AG04449 (cell line): Measurements from ENCODE around the gene PHF23.

Experiments used
- CTCF ChIA-PET: fragments of 350-600 bp; formaldehyde crosslinking; extraction: SDS; loops from one replicate; lab custom pipeline; 2021; ENCODE audit warnings: antibody characterized with exemption; lab: Yijun Ruan, JAX
- POLR2A ChIA-PET: fragments of 400-600, 350-600 bp; formaldehyde crosslinking; extraction: SDS; loops from one replicate; lab custom pipeline; 2020; ENCODE audit warnings: antibody characterized with exemption, inconsistent platforms; lab: Yijun Ruan, JAX
- DNase-seq: peaks from one replicate; pipeline ENCODE4 v3.0.0-alpha.2; 2010; ENCODE audit warnings: low read depth, low spot score
- H3K4me3 ChIP-seq: 2 replicates; pipeline ENCODE4 v1.5.1; 2011; ENCODE audit warnings: low read depth, mild to moderate bottlenecking, control low read depth, low read length
- CTCF ChIP-seq: IDR thresholded peaks from one replicate; pipeline ENCODE4 v1.5.1; 2011; ENCODE audit warnings: mild to moderate bottlenecking, moderate library complexity, low read length, control low read depth, inconsistent platforms; ENCODE audit not compliant: insufficient read depth; ENCODE audit errors: missing control alignments

Gene PHF23

DNA sequence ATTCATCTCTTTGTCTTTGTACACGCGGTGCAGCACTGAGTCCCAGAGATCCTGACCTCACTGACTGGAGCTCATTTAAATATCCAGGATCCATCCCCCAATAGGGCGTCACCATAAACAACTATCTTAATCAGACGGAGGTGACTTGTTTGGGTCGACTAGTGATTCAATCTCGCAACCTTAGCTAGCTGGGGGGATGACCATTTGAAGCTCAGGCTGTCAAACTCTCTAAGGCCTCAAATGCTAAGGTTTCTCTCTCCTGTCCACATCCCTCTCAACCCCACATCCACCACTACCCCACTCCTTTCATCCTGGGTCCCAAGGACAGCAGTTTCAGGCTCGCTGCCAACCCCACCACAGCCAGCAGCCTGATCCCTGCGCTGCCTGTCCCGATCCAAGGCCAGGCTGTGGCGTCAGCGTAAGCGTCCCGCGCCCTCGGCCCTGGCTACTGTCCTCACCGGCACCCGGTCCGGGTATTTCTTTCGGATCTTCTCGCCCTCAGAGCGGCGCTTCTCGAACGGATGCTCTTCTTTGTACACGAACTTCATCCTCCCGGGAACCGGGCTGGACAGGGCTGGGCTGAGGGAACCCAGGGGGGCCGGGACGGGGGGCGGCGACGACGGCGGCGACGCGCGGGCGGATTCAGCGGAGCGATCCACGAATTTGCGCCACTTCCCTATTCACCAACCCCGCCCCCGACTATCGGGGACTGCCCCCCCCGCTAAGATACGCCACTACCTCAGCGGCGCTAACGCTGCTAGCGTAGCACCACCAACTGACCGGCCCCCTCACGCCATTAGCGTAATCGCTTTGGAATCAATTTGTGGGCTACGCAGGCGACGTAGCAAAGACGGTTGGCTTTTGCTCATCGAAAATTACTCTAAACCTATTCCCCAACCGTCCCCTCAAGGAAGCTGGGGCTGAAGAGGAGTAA is 2.8 kb upstream of the PHF23 start, which contains the start of gene GABARAP:
GABARAP (minus strand) TSS at position 667 of the 934 bp plus-strand sequence; CDS start at position 548, 119 bp downstream.
- ChIA-PET CTCF (interaction anchor here (0.8 to 2.6 kb wide), 6 partner anchors 18 to 319 kb away, joined by 3 to 12 read pairs (median 5); no protein-coding TSS in a partner anchor), POLR2A (interaction anchor here (0.6 to 2.1 kb wide), 8 partner anchors 8 to 162 kb away, joined by 3 to 11 read pairs (median 4); partner anchors contain the start of genes ACADVL, CTDNEP1, DLG4 and DVL2)
- no peak for TF ChIP-seq CTCF
- no peak for DNase-seq
- peak within 1 kb of the TSS; percentile 96 for H3K4me3 ChIP-seq

GRCh38 chr17:7241090-7241733 is 2.0 kb upstream of the PHF23 start:
- peak overlapping the region; percentile 96 for H3K4me3 ChIP-seq
- POLR2A ChIA-PET, result interaction anchor here (1.1 to 2.1 kb wide), 4 partner anchors 9 to 163 kb away, joined by 4 to 7 read pairs (median 6); partner anchors contain the start of genes ACADVL, CTDNEP1, DLG4 and TMEM256
- CTCF ChIA-PET, result interaction anchor here (1.1 to 1.7 kb wide), 4 partner anchors 10 to 320 kb away, joined by 4 to 6 read pairs (median 6); partner anchors contain the start of gene CTDNEP1
- DNase-seq, result no peak
- TF ChIP-seq CTCF, result no peak

DNA sequence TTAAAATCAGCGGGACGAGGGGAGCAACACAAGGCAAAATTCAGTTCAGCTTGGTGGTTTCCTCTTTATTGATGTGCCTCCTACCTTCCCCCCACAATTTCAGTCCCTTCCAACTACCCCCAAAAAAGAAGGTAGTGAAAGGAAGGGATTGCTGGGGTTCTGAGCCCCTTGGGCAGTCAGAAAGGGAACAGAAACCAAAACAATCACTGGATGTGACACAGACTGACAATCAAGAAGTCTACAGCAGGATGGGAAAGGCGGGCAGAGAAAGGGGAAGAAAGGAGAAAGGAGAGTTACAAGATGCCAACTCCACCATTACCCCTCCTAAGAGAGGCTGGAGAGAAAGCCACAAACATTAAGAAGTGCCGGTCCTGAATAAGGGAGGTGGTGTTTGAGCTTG is 1.1 kb upstream of the PHF23 start:
- no peak for TF ChIP-seq CTCF
- ChIA-PET POLR2A (interaction anchor here (1.3 to 2.1 kb wide), 3 partner anchors 10 to 164 kb away, joined by 4 to 7 read pairs (median 4); partner anchors contain the start of genes CTDNEP1 and TMEM256), CTCF (interaction anchor here (1.1 to 1.7 kb wide), 3 partner anchors 11 to 56 kb away, joined by 5 to 6 read pairs (median 5); partner anchors contain the start of gene CTDNEP1)
- no peak for DNase-seq
- H3K4me3 ChIP-seq, result peak overlapping the region; percentile 96

- no peak for TF ChIP-seq CTCF
- DNase-seq, result no peak
- CTCF ChIA-PET, result interaction anchor here (0.7 to 1.0 kb wide), 2 partner anchors 58 to 490 kb away, joined by 3 read pairs; no protein-coding TSS in a partner anchor
- POLR2A ChIA-PET, result interaction anchor here (0.6 to 3.1 kb wide), 3 partner anchors 16 to 203 kb away, joined by 3 to 23 read pairs (median 4); partner anchors contain the start of genes ACADVL, DLG4 and SLC16A13
- peak overlapping the region; percentile 84 for H3K4me3 ChIP-seq
Observed at GRCh38 chr17:7238420-7239090, 702 bp downstream of the PHF23 start.

DNA sequence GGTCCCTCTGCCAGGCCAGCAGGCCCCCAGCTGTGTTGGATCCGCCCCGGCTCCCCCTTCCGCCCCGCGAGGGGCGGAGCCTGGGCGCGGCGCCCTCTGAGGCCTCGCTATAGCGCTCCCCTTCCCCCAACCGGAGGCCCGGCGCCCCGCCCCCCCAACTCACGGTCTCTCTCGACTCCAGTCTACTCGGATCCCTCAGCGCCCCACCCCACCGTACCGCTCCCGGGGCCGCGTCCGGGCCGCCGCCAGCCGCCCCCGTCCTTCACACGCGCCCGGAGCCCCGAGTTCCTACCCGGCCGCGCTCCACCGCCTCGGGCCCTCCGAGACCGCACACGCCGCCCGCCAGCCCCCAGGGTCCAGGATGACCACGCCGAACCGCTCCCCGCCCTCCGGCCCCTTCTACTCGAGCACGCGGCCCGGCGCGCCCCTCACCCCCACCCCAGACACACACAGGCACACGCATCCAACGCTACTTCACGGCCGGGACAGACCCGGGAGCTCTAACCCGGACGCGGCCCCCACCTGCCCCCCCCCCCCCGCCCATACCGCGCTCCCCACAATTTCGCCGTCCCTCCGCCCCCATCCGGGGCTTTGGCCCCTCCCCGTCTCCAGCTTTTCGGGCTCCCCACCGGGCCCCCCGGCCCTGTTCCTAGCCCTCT is 1.4 kb downstream of the PHF23 start:
- DNase-seq, result no peak
- no peak for TF ChIP-seq CTCF
- CTCF ChIA-PET, result interaction anchor here (1.0 kb wide), 1 partner anchor 59 kb away, joined by 3 read pairs; no protein-coding TSS in a partner anchor
- POLR2A ChIA-PET, result interaction anchor here (0.6 to 3.1 kb wide), 4 partner anchors 18 to 202 kb away, joined by 3 to 23 read pairs (median 3); partner anchors contain the start of genes ACADVL, DLG4 and SLC16A13
- peak overlapping the region; percentile 84 for H3K4me3 ChIP-seq
